Frontal cortex (tissue), 4 donors: Measurements from ENCODE around the gene PNMA5. TPM values are rescaled to one million over a fixed set of nuclear protein-coding genes. Genes with fewer than 3 reads are reported as not detected.
A peak's percentile ranks its signal among the peaks of the same experiment; 100 is the strongest.
"Not testable (repeated sequence)": the region's sequence is repeated elsewhere in the genome, so short reads cannot be mapped to it uniquely, and the experiment has no call there.

Source experiments
- DNase-seq, 2 donors: peaks; one replicate each; pipeline ENCODE4 v3.0.0; 2012; ENCODE audit warnings: low spot score in 2 of 2
- FAIRE-seq: peaks from 2 replicates; lab custom pipeline; 2012; peaks lifted over from hg19 to GRCh38; lab: Jason Lieb, UNC
- total RNA-seq: library from RNA; depleted of rRNA; stranded (reverse); fragments of >200 nt; gene quantifications from one replicate; pipeline ENCODE4 v1.2.3, GENCODE V29; 2014
- donor health status: control.
- donor health status: control.
- donor health status: control.

The PNMA5 gene
- 2.4 TPM for total RNA-seq

DNA sequence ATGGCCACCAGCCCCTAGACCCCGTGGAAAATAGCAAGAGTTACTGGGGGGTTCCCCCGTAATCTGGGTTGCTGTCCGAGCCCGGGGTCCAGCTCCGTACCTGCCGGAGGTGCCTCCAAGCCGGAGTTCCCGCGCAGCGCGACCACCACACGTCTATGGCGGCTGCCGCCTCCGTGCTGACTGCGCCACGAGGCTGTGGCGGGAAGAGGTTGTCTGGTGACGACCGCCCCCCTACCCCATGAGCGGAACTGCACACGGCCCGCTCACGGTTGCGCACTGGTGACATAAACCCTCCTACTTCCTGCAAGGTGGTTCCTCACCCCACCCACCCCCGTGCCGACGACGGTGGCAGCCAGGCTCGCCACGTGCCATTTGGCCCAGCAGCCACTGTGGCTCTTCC is at the start of gene PNMA5:
TSS of gene PNMA5 (minus strand) at position 184 of the 400 bp plus-strand sequence. CDS start 2,518 bp downstream, outside the sequence.
- FAIRE-seq (no peak), DNase-seq (no peak)

DNA sequence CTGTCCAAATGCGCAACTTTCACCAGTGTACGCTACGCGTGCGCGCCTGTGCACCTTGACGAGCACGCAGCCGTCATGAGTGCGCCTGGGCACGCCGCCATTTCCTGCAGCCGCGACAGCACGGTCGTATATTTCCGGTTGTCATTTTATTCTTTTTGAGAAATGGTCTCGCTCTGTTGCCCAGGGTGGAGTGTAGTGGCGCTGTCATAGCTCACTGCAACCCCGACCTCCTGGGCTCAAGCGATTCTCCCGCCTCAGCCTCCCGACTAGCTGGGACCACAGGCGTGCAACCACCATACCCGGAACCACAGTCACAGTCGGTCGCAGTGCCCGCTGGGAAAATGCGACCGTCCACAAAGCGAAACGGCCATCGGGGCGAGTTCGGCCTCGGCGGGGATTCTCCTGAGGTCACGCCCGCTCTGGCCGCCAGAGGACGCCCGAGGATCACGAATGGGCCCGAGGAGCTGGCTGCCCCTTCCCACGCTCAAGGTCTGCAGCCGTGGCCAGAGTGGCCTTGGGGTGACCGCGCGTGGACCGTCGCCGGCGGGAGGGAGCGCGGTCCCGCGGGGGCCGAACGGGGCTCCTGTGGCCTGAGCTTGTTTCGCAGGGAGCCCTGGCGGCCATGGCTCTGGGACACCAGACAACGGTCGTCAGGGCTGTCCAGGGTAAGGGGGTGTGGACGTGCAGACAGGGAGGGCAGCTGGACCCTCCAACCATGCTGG is 38.6 kb upstream of the PNMA5 start:
- FAIRE-seq (no peak), DNase-seq (peak; percentile 69 to 81)

DNA sequence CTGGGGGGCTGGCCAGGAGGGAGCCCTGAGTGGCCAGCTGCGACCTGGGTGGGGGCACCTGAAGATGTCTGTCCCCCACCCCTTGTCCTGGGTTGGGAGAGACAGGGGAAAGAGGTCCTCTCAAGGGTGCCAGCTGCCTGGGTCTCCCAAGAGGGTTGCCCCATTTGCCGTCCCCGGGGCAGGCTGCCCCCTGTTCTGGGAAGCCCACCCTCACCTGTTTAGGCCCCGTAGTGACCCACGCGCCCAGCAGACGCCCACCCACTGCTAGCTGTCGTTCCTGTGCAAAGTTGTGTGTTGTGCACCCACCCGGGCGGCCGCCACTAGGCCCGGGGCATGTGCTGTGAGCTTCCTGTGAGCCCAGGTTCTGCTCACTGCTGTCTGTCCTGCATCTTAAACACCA is 36.9 kb upstream of the PNMA5 start:
- DNase-seq = no peak
- no peak for FAIRE-seq

DNA sequence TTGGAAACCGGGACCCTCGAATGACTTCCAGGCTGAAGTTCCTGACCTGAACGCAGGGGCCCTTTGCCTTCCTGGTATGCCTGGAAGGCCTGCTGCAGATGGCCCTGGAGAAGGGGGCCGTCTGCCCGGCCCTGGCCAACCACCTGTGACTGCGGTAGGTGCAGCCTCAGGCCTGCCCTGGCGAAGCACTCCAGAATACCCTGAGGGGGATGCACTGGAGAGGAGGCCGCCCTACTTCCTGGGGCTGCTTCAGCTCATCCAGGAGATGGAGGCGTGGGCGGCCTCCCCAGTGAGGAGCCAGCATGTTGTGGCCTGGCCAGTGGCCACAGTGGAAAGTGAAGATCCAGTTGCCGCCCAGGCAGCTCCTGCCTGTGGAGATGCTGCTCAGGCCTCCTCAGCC is 36.0 kb upstream of the PNMA5 start:
- no peak for FAIRE-seq
- no peak for DNase-seq

DNA sequence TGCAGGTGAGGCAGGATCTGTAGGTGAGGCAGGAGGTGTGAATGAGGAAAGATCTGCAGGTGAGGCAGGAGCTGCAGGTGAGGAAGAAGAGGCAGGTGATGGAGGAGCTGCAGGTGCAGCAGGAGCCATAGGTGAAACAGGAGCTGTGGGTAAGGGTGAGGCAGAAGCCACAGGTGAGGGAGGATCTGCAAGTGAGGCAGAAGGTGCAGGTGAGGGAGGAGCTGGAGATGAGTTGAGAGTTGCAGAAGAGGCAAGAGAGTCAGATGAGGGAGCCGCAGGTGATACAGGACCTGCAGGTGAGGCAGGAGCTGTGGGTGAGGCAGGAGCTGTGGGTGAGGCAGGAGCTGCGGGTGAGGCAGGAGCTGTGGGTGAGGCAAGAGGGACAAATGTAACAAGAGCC is 35.2 kb upstream of the PNMA5 start:
- DNase-seq (no peak), FAIRE-seq (no peak)

DNA sequence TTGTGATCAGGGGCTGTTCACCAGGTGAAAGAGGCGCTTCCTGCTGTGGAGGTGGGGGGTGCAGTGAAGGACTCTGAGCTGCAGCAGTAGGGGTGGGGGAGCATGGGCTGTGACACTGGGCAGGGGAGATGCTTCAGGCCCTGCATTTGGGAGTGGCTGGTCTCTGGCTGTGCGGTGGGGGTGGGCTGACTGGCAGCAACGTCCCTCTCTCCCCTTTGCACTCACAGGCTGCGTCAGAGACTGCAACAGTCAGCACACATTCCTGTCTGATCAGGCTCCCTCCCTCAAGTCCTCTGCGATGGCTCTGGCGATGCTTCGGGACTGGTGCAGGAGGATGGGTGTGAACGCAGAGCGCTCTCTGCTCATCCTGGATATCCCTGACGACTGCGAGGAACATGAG is 34.6 kb upstream of the PNMA5 start:
- not testable (repeated sequence) for DNase-seq, FAIRE-seq

DNA sequence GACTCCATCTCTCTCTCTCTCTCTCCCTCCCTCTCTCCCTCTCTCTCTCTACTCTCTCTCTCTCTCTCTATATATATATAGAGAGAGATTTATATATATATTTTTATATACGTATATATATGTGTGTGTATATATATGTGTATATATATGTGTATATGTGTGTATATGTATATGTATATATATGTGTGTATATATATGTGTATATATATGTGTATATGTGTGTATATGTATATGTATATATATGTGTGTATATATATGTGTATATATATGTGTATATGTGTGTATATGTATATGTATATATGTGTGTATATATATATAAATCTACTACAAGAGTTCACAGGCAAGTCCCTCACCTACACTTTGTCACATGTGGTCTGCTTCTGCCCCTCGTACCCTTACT is 32.6 kb upstream of the PNMA5 start:
- not testable (repeated sequence) for DNase-seq, FAIRE-seq

DNA sequence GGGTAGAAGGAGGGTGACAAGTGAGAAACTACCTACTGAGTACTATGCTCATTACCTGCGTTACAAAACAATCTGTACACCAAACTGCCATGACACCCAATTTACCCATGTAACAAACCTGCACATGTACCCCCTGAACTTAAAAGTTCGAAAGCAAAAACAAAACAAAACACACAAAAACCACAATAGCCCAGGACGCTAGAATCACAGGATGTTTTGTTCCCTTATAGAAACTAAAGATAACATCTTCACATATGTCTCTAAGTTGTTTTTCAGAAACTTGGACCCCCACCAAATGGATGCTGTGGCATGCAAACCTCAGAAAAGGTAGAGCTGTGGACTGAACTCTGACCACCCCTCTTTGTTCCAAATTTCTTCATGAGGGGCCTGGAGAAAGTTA is 25.2 kb upstream of the PNMA5 start:
- FAIRE-seq (no peak), DNase-seq (no peak)

DNA sequence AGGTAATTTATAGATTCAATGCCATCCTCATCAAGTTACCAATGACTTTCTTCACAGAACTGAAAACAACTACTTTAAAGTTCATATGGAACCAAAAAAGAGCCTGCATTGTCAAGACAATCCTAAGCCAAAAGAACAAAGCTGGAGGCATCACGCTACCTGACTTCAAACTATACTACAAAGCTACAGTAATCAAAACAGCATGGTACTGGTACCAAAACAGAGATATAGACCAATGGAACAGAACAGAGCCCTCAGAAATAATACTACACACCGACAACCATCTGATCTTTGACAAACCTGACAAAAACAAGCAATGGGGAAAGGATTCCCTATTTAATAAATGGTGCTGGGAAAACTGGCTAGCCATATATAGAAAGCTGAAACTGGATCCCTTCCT is 23.3 kb upstream of the PNMA5 start:
- FAIRE-seq, DNase-seq: not testable (repeated sequence)

DNA sequence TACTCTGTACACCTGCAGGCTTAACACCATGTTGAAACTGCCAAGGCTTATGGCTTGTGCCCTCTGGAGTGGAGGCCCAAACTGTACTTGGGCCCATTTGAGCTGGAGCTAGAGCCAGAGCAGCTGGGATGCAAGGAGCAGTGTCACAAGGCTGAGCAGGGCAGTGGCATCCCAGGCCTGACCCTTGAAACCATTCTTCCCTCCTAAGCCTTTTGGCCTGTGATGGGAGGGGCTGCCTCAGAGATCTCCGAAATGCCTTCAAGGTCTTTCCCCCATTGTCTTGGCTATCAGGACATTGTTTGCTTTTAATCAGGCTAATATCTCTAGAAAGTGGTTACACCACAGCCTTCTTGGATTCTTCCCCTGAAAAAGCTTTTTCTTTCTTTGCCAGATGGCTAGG is 10.9 kb upstream of the PNMA5 start:
- no peak for FAIRE-seq
- DNase-seq = no peak

DNA sequence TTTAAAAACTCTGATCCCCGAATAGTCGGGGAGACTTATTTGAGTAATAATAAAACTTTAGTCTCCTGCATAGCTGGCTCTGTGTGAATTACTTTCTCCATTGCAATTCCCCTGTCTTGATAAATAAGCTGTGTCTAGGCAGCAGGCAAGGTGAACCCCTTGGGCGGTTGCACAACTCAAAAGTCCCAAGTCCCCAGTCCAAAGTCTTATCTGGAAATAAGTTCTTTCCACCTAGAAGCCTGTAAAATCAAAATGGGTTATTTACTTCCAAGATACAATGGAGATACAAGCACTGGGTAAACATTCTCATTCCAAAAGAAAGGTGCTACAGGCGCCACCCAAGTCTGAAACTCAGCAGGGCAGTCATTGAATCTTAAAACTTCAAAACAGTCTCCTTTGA is 10.1 kb upstream of the PNMA5 start:
- FAIRE-seq = no peak

DNA sequence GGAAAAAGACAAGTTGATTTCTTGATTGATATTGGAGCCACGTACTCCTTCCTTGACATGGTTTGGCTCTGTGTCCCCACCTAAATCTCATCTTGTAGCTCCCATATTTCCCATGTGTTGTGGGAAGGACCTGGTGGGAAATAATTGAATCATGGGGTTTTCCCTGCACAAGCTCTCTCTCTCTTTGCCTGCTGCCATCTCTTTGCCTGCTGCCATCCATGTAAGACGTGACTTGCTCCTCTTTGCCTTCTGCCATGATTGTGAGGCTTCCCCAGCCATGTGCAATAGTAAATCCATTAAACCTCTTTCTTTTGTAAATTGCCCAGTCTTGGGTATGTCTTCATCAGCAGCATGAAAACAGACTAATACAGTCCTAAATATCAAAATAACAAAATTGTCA is 8.3 kb upstream of the PNMA5 start:
- DNase-seq, FAIRE-seq: not testable (repeated sequence)

More for the DNA sequence above, 10.1 kb upstream of the PNMA5 start:
- no peak for DNase-seq

DNA sequence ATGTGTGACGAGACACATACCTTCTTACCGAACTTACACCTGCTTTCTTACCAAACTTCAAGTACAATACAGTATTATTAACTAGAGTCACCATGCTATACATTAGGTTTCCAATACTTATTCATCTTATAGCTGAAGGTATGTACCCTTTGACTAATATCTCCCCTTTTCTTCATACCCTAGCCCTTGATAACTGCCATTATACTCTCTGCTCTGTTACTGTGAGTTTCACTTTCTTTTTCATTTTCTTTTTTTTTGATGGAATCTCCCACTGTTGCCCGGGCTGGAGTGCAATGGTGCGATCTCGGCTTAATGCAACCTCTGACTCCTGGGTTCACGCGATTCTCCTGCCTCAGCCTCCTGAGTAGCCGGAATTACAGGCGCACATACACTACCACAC is 3.4 kb upstream of the PNMA5 start:
- FAIRE-seq (no peak), DNase-seq (no peak)

DNA sequence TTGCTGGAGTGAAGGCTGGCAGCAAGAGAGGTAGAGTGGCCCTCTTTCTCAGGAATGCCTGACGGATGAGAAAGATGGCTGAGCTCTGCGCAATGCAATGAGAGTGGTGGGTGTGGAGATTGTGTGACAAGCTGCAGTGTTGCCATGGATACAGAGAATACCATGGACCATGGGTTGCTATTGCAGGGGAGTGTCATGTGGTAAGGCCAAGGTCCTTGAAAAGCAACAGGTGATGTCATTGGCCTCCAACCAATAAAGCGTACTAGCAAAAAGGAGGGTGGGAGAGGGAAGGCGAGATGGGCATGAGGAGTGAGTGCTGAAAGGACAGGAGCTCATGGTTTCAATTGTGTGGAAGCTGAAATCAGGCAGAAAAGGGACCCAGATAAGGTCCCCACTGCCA is 1.8 kb downstream of the PNMA5 start:
- FAIRE-seq (no peak), DNase-seq (no peak)

DNA sequence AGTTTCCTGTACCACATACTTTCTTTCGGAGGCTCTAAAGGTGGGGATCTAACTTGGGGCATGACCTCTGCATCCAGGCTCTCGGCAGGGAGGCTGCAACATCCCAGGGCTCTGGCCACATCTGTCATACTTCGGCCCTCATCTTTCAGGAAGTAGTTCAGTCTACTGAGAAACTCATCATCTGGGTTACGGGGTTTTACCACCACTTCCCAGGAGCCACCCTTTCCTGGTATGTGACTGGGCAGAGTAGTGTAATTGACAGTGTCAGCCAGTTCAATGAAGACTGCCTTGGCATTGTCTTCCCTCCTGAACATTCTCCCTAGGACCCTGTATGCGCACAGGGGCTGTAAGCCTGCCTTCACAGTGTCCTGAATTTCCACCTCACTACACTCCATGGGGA is 2.8 kb downstream of the PNMA5 start:
- FAIRE-seq = no peak

DNA sequence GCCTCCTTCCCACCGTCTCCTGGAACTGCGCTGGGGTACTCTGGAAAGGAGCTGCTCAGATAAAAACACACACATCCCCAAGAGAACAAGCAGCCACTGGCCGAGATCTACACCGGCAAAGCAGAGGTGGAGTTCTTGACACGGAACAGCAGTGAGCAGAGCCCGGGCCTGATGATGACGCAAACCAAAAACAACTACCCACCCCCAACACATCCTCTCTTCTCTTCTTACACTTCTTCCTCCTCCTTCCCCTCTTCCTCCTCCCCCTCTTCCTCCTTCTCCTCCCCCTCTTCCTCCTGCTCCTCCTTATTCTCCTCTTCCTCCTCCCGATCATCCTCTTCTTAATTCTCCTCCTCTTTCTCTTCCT is 4.6 kb downstream of the PNMA5 start:
- DNase-seq = no peak
- no peak for FAIRE-seq

More for the DNA sequence above, 2.8 kb downstream of the PNMA5 start:
- no peak for DNase-seq

DNA sequence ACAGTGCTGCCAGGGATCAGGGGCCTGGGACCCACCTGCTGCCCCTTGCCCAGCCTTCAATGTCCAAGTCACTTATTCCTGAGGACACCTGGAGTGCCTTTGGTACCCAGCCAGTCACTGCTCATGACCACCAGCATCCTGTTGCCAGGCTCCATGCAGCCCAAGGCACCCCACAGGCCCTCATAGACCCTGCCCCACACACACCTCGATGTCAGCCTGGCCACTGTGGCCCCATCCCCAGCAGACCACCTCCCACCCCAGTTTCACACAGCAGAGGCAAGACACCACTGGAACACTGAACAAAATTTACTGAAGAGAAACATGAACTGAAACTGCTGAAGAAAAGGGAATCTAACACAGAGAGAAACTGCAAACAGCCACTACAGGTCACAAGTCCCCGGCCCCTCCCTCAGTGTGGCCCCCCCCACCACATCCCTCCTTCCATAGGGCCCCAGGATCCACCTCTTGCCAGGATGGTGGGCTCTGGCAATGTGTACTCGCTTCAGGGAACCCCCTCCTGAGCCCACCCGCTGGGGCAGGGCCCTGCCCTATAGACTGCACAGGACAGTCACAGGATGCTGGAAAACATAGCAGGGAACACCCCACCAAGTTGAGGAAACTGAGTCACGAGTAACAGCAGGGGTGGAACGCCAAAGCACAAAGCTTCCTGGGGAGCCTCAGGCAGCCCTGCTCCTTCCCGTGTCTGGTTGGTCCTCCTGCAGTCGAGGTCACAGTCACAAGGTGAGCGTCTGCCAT is 5.2 kb downstream of the PNMA5 start:
- DNase-seq (no peak), FAIRE-seq (no peak)

DNA sequence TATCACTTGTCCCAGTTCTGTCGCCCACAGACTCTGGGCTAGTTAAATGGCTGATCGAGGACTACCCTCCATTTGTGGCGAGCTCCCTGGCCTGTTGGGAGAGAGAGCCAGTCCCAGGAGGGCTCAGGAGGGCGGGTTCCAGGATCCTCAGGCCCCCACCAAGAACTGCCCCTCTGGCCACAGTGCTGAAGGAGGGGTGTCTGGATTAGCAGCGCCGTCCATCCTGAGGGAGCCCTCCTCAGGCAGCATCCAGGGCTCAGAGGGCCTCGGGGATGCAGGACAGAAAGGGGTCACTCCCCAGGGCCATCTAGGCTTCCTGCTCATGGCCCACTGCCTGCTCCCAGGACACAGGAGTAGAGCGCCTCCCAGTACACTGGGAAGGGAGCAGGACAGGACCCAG is 6.1 kb downstream of the PNMA5 start:
- no peak for FAIRE-seq
- no peak for DNase-seq

DNA sequence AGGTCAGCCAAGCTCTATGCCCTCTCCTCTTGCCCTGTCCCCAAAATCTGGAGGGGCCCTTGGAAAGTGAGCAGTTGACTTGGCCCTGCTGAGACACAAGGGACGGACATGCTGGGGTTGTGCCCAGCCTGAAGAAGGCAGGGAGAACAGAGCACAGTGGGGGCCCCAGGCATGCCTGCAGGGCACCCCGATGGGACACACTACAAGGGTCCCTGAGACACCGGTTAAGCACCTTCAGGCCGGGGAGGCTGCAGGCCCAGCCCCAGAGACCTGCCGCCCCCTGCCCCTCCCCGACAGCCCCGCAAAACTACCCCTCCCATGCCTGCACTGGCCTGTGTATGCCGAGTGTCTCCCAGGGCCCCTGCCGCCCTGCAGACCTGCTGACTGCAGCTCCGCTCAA is 6.8 kb downstream of the PNMA5 start:
- DNase-seq, FAIRE-seq: not testable (repeated sequence)

DNA sequence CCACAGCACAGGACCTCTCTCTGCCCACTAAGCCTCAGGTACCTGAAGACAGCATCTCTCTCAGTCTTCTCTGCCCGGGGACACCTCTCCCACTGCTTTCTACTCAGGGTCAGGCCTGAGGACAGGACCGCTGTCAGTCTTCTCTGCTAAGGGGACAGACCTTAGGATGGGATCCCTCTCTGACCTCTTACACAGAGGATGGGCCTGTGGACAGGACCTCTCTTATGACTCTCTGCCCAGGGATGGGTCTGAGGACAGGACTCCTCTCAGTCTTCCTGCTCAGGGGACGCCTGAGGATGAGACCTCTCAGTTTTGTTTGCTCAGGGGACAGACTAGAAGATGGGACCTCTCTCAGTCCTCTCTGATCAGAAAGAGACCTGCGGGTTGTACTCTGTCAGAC is 8.5 kb downstream of the PNMA5 start:
- not testable (repeated sequence) for DNase-seq, FAIRE-seq

DNA sequence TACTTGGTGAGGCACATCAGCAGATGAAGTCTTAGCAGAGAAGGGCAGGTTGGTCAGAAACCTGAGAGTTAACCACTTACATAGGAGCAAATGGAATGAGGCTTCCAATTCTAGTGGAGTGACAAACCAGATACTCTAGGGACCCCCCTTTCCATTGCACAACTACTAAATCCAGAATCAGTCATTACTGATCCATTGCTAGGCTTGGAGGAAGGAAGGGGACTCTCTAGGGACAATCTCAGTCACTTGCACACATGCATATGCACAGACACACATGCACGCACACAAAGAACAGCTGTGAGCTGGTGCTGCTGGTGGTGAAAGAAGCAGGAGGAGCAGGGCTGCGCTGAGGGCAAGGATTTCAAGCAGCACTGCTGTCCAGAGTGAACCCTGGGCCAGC is 25.7 kb downstream of the PNMA5 start:
- FAIRE-seq = no peak

More for the DNA sequence above, 25.7 kb downstream of the PNMA5 start:
- no peak for DNase-seq
